NCI-H1436 (cell line): ENCODE results near the gene SLC33A1.
A peak's percentile ranks its signal among the peaks of the same experiment; 100 is the strongest.
"Not testable (repeated sequence)": the region's sequence is repeated elsewhere in the genome, so short reads cannot be mapped to it uniquely, and the experiment has no call there.

ENCODE experiments used
- DNase-seq: peaks from one replicate; lab custom pipeline; 2025; lab: John Stamatoyannopoulos, UW

The SLC33A1 gene

GRCh38 chr3:155854141-155854940 lies at the start of gene SLC33A1:
TSS of gene SLC33A1 (minus strand) at chr3:155854427. CDS start at chr3:155853997, 430 bp downstream.
- peak; percentile 100 for DNase-seq

GRCh38 chr3:155895379-155895900 lies 41.2 kb upstream of the SLC33A1 start:
- no peak for DNase-seq

- DNase-seq: no peak
These were observed 37.1 kb upstream of the SLC33A1 start for GRCh38 chr3:155891321-155891720.

- no peak for DNase-seq
These were observed 36.5 kb upstream of the SLC33A1 start for GRCh38 chr3:155890671-155891190.

- DNase-seq: no peak
These were observed 35.7 kb upstream of the SLC33A1 start for GRCh38 chr3:155889952-155890351.

- DNase-seq: no peak
These were observed 35.0 kb upstream of the SLC33A1 start for GRCh38 chr3:155889212-155889611.

GRCh38 chr3:155886915-155887314 lies 32.7 kb upstream of the SLC33A1 start:
- DNase-seq: no peak

GRCh38 chr3:155886348-155886747 lies 32.1 kb upstream of the SLC33A1 start:
- not testable (repeated sequence) for DNase-seq

- DNase-seq: no peak
These were observed 31.1 kb upstream of the SLC33A1 start for GRCh38 chr3:155885292-155885691.

GRCh38 chr3:155884292-155884691 lies 30.1 kb upstream of the SLC33A1 start:
- no peak for DNase-seq

GRCh38 chr3:155880286-155880685 lies 26.1 kb upstream of the SLC33A1 start:
- DNase-seq: no peak

- DNase-seq: no peak
These were observed 22.3 kb upstream of the SLC33A1 start for GRCh38 chr3:155876503-155876902.

- DNase-seq: no peak
These were observed 21.8 kb upstream of the SLC33A1 start for GRCh38 chr3:155876037-155876436.

GRCh38 chr3:155872904-155873646 lies 18.8 kb upstream of the SLC33A1 start:
- DNase-seq: no peak

- DNase-seq: no peak
These were observed 17.5 kb upstream of the SLC33A1 start for GRCh38 chr3:155871746-155872158.

GRCh38 chr3:155870945-155871745 lies 16.9 kb upstream of the SLC33A1 start:
- no peak for DNase-seq

GRCh38 chr3:155870133-155870944 lies 16.1 kb upstream of the SLC33A1 start, which contains the start of gene GMPS:
TSS of gene GMPS (plus strand) at chr3:155870650. CDS start at chr3:155870871, 221 bp downstream.
- peak; percentile 97 for DNase-seq

GRCh38 chr3:155869691-155870090 lies 15.5 kb upstream of the SLC33A1 start:
- DNase-seq: no peak

GRCh38 chr3:155863072-155863784 lies 9.0 kb upstream of the SLC33A1 start:
- DNase-seq: no peak

- peak; percentile 64 for DNase-seq
These were observed 8.2 kb upstream of the SLC33A1 start for GRCh38 chr3:155862290-155862982.
